ENCODE results near the gene ARGLU1.
A peak's percentile ranks its signal among the peaks of the same experiment; 100 is the strongest.

Gene ARGLU1

GRCh38 chr13:106541826-106542225 is 26.1 kb downstream of the ARGLU1 start:
- DNase-seq (ENCODE audit: low spot score) = no peak

GRCh38 chr13:106540613-106541012 is 27.3 kb downstream of the ARGLU1 start:
- DNase-seq (ENCODE audit: low spot score) = no peak

- DNase-seq (ENCODE audit: low spot score) = no peak
Measured at GRCh38 chr13:106537521-106537920, 30.4 kb downstream of the ARGLU1 start.

- DNase-seq (ENCODE audit: low spot score) = peak; percentile 87
Measured at GRCh38 chr13:106536244-106537034, 31.5 kb downstream of the ARGLU1 start.

GRCh38 chr13:106535552-106536243 is 32.2 kb downstream of the ARGLU1 start, which contains the start of gene EFNB2:
Gene EFNB2 (minus strand): TSS chr13:106535662. CDS start chr13:106534964, 698 bp downstream.
- DNase-seq (ENCODE audit: low spot score) = peak; percentile 89

GRCh38 chr13:106534639-106535551 is 33.0 kb downstream of the ARGLU1 start:
- DNase-seq (ENCODE audit: low spot score) = no peak

GRCh38 chr13:106533943-106534638 is 33.8 kb downstream of the ARGLU1 start:
- no peak for DNase-seq (ENCODE audit: low spot score)

GRCh38 chr13:106533101-106533942 is 34.6 kb downstream of the ARGLU1 start:
- DNase-seq (ENCODE audit: low spot score) = no peak

GRCh38 chr13:106532111-106532929 is 35.6 kb downstream of the ARGLU1 start:
- no peak for DNase-seq (ENCODE audit: low spot score)

GRCh38 chr13:106530980-106531481 is 36.9 kb downstream of the ARGLU1 start:
- no peak for DNase-seq (ENCODE audit: low spot score)

- no peak for DNase-seq (ENCODE audit: low spot score)
Measured at GRCh38 chr13:106530171-106530851, 37.6 kb downstream of the ARGLU1 start.

GRCh38 chr13:106529415-106530170 is 38.3 kb downstream of the ARGLU1 start:
- no peak for DNase-seq (ENCODE audit: low spot score)

GRCh38 chr13:106528718-106529414 is 39.1 kb downstream of the ARGLU1 start:
- no peak for DNase-seq (ENCODE audit: low spot score)

- no peak for DNase-seq (ENCODE audit: low spot score)
Measured at GRCh38 chr13:106527826-106528225, 40.1 kb downstream of the ARGLU1 start.

- no peak for DNase-seq (ENCODE audit: low spot score)
Measured at GRCh38 chr13:106527445-106527801, 40.5 kb downstream of the ARGLU1 start.

GRCh38 chr13:106526738-106527444 is 41.0 kb downstream of the ARGLU1 start:
- DNase-seq (ENCODE audit: low spot score) = no peak

GRCh38 chr13:106525865-106526264 is 42.1 kb downstream of the ARGLU1 start:
- no peak for DNase-seq (ENCODE audit: low spot score)
